HG02642 (cell line): Measurements from ENCODE around the gene TTC31.

Experiments
- ATAC-seq: cut with Tn5 transposase; IDR thresholded peaks from one replicate; pipeline ENCODE4 v1.9.1; 2021; ENCODE audit warnings: mild to moderate bottlenecking; ENCODE audit not compliant: unreplicated experiment, poor library complexity

The TTC31 gene

DNA sequence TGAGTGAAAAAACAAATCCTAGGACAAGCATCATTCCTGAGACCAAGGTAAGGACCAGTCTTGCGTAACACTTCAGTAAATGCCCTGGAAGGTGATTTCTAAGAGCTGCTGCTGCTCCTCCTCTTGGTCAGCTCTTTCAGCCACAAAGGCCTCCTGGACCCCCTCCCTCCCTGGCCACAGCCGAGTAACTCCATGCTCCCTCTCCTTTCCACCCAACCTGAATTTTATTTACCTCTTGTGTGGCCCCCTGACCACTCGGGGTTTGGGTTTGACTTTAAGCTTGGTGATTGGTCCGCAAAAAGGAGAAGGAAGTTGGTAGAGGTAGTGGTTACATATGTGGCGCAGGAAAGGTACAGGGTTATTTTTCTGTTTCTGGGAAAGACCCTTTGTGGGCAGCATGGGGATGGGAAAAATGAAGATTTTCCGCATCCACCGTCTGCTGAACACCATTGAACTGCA lies 56.0 kb downstream of the TTC31 start:
- no peak for ATAC-seq

DNA sequence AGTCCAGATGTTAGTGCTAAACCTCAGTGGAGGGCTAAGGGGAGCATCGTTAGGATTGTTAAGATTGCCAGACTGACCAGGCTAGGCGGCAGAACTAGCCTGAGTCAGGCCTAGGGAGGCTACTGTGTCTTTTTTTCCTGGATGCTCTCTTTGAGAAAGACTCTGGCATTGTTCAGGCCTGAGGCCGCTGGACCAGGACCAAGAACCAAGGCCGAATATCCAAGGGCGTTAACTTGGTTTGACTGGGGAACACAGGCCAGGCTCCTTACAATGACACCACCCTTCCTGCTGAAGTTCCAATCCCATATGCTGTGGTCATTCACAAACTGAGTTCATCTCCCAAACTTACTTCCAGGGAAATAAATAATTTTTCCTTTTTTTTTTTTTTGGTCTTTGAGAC lies 57.4 kb downstream of the TTC31 start:
- no peak for ATAC-seq

- no peak for ATAC-seq
Measured at GRCh38 chr2:74542978-74543377, 60.1 kb downstream of the TTC31 start.
